Epithelial cell of proximal tubule (primary cell): ENCODE data around the gene SLC26A8. TPM values are rescaled to one million over a fixed set of nuclear protein-coding genes. Genes with fewer than 3 reads are reported as not detected.

ENCODE experiments used
- DNase-seq: peaks from one replicate; pipeline ENCODE4 v3.0.0-alpha.2; 2011; ENCODE audit warnings: low read depth
- H3K4me3 ChIP-seq: 2 replicates; pipeline ENCODE4 v1.5.1; 2011; ENCODE audit warnings: low read depth, mild to moderate bottlenecking, low read length
- total RNA-seq: library from RNA; depleted of rRNA; stranded (reverse); fragments of >200 nt; gene quantifications from 2 replicates; pipeline ENCODE4 v1.2.3, GENCODE V29; 2015
- TF ChIP-seq, protein P1 (sequence below): conservative IDR thresholded peaks from 2 replicates; pipeline ENCODE4 v1.5.1; 2012; ENCODE audit warnings: low read depth, mild to moderate bottlenecking, low read length

Gene SLC26A8
- total RNA-seq, 1 donor from 2014 or later: not detected

DNA sequence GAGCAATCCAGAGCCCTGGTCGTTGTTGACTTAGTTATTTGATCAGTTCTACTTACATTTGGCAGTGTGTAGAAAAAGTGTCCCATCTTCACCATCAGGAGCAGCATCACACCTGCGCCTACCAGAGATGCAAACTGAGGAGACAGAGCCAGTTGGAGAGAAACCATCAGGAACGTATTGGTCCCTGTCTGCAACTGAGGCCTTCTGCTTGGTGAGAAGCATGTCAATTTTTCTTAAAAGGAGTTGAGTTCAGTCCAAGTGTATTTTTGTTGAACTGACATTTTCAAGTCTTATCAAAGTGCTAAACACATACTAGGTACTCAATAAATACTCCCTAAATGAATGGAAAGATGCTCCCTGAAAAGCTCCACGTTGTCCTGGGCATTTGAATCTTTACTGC is 55.6 kb downstream of the SLC26A8 start:
- no peak overlapping the region for H3K4me3 ChIP-seq
- TF ChIP-seq, protein P1, sequence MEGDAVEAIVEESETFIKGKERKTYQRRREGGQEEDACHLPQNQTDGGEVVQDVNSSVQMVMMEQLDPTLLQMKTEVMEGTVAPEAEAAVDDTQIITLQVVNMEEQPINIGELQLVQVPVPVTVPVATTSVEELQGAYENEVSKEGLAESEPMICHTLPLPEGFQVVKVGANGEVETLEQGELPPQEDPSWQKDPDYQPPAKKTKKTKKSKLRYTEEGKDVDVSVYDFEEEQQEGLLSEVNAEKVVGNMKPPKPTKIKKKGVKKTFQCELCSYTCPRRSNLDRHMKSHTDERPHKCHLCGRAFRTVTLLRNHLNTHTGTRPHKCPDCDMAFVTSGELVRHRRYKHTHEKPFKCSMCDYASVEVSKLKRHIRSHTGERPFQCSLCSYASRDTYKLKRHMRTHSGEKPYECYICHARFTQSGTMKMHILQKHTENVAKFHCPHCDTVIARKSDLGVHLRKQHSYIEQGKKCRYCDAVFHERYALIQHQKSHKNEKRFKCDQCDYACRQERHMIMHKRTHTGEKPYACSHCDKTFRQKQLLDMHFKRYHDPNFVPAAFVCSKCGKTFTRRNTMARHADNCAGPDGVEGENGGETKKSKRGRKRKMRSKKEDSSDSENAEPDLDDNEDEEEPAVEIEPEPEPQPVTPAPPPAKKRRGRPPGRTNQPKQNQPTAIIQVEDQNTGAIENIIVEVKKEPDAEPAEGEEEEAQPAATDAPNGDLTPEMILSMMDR: no peak
- DNase-seq: no peak

DNA sequence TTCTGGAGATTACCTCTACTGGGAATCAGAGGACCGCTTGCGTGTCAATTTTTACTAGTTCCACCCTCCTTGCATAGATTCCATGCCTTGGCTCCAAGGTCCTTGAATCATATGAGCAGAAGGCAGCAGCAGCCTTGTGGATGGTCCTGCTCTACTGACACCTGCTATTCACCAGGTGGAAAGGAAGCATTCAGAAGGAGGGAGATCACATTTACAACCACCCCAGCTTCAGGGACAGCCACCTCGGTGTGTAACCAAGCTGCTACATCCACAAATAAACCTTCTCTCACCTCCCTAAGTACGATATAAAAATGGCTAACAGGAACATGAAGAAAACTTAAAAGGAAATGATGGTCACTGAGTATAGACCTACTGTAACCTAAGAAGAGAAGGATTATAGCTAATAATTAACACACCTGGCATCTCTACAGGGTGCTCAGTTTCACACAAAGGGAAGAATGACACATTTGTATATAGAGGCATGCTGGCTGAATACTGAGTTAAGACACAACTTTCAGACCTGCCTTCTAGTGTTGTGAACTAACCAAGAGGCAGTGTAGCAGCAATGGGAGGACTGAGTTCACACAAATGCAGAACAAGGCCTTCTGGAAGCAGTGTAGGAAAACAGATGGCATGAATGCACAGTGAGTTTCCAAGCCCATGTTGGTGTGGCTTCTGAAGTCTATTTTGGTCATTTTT is 57.2 kb downstream of the SLC26A8 start:
- DNase-seq: no peak
- TF ChIP-seq, protein P1: no peak
- no peak overlapping the region for H3K4me3 ChIP-seq

DNA sequence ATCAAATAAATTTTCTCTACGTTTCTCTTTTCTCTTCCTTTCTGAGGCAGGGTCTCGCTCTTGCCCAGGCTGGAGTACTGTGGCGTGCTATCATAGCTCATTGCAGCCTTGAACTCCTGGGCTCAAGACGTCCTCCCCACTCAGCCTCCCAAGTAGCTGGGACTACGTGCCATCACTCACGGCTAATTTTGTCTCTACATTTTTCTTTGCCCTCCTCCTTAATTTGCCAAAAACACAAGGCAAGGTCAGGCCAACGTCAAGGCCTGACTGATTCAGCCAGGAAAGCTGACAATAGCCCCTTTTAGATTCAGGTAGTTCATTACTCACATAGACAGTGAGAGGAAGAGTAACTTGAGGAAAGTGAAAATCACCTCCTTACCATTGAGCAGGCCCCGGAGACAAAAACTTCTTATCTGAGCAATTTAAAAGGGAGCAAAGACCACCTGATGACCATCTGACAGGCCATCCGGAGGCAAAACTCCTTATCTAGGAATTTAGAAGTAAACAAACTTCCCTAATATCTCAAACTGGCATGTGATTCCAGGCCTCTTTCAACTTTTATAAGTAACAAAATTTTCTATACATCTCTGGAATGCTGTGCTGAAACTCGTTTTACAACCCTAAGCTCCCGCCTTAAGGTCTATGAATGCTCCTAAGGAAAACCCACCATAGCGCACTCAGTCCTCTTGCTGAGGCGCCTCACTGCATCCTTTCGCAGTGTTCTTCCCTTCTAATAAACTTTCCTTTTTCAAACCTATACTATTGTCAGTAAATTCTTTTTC is 61.5 kb downstream of the SLC26A8 start:
- no peak overlapping the region for H3K4me3 ChIP-seq
- TF ChIP-seq, protein P1: no peak
- DNase-seq: no peak

DNA sequence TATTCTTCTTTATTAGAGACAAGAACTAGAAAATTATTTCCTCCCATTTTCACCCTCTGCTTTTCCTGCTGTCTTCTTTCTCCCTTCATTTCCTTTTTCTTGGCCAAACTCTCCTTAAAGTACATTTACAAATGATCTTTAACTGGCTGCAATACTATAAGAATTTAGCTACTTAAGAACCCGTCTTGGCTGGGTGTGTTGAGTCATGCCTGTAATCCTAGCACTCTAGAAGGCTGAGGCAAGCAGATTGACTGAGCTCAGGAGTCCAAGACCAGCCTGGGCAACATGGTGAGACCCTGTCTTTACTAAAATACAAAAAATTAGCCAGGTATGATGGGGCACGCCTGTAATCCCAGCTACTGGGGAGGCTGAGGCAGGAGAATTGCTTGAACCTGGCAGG is 64.3 kb downstream of the SLC26A8 start:
- TF ChIP-seq, protein P1: no peak
- no peak for DNase-seq
- no peak overlapping the region for H3K4me3 ChIP-seq

DNA sequence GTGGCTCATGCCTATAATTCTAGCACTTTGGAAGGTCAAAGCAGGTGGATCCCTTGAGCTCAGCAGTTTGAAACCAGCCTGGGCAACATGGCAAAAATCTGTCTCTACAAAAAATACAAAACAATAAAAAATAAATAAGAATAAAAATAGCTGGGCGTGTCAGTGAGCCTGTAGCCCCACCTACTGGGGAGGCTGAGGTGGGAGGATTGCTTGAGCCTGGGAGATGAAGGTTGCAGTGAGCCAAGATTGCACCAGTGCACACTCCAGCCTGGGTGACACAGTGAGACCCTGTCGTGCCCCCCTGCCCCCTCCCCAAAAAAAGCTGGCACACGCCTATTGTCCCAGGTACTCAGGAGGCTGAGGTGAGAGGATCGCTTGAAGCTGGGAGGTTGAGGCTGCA is 68.5 kb downstream of the SLC26A8 start:
- no peak for DNase-seq
- H3K4me3 ChIP-seq: no peak overlapping the region
- TF ChIP-seq, protein P1: peak; percentile 43

DNA sequence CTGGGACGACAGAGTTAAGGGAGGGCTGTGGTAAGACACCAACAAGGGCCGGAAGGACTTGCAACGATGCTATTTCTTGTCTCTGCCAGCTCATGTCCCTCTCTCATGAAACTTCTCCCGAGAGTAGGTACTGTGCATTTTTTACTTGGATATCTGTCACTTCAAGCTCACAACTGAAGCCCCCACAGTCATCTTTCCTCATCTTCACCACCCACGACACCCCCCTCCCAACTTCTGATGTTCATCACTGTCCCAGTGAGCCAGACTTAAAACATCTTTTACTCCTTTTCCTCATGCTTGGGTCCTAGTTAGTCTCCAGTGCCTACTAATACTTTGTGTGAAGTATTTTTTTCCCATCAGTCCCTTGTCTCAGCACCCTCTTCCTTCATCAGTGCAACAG is 68.9 kb downstream of the SLC26A8 start:
- DNase-seq: no peak
- no peak overlapping the region for H3K4me3 ChIP-seq

More for the DNA sequence above, 68.9 kb downstream of the SLC26A8 start:
- TF ChIP-seq, protein P1: no peak
